SHP77 treated with DMSO at 0.1 percent for 48 hours (cell line): ENCODE data around the gene WASF2.
"Not testable (repeated sequence)": the region's sequence is repeated elsewhere in the genome, so short reads cannot be mapped to it uniquely, and the experiment has no call there.

Experiments used
- DNase-seq: peaks from one replicate; lab custom pipeline; 2025; lab: John Stamatoyannopoulos, UW

Gene WASF2

DNA sequence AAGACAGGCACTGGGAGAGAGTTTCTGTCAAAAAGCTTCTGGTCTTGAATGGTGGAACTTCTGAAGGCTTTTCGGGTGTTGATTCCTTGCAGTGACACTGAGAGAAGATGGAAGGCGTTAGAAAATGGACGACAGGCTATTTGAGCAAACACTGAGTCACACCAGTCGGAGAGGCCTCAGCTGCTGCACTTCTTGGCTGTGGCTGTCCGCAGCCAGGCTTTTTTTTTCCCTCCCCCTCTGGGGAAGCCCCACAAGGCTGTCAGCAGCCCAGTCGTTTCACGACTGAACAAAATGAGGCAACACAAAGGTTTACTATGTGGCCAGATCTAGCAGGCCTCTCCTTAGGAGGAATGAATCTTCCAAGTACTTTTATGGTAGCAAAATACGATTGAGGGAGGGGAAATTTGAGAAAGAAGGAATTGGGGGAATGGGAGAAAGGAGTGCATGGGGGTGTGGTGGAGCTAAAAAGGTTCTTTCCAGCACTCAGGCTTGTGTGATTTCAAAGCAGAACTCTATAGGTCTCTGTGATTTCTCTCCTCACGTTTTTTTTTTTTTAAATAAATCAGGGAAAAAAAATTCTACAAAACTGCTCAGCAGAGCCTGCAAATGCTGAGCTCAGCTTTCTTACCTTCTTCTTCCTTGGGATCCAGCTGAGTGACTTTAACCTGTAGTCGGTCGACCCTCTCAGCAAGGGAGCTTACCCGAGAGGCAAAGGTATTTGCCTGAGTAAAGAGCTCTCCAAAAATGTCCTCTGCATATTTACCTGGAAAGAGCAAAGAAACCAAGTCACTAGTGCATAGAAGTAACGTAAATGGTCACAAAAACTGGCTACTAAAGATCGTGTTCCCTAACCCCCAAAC, 71.4 kb downstream of the WASF2 start:
- DNase-seq: peak; percentile 71

DNA sequence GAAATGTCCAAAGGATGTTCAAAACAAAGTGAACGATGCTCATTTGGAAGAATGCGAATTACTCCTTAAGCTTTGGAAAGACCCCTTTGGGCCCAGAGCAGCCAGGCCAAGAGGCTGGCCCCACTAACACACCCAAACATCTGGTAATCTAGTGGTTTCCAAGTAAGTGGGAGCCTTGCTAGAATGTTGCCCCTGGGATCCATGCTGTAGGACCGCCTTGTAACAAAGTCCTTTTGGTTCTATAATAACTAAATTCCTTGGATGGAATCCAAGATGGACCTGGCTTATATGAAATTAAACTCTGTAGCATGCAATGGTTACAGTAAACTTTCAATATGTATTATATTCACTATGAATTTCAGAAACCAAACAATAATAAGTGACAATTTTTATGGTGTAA, 72.3 kb downstream of the WASF2 start:
- no peak for DNase-seq

DNA sequence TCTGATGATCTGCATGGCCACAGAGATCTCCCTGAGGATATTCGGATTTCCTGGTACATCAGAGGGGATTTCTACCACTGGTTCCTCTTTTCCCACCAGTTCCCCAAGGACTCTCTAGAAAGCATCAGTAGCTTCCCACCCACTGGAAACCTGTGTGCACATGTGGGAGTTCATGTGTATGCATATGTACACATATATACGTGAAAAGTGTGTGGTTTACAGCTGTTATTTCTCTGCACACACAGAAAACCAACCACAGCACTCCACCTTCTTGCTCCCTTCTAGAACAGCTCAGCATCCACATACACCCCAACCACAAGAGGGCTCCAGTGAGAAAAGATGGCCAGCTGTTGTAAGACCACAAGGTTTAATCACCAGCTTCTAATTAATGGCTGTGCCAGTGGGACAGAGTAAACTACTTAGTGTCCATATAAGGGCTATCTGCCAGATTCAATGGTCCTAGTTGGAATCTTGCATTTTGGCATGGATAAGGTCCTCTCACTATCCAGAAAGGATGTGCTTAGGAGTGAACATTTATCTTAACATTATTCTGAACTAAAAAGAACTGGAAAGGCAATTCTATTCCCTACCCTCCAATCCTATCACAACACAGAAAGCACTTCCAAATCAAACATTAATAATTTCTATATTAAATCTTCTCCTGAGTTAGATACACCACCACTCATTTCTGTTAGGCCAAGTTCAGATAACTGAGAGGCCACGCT, 73.4 kb downstream of the WASF2 start:
- DNase-seq: peak; percentile 13

DNA sequence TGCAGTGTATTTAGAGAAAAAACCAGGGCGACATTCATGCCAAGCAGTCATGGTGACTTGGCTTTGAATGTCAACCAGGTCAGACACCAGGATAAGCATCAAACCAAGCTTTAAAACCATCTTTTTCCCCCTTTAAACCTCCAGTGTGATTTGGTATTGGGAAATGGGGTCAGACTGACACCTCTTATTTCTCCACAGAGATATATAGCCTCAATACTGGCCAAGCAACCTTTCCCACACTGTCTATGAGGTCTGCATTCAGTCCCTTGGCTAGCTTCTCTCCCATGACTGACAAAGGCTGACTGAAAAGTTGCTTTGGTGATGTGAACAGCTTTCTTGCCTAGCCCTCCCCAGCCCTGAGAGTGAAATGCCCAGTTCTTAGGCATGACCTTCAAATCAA, 75.9 kb downstream of the WASF2 start:
- DNase-seq: no peak

DNA sequence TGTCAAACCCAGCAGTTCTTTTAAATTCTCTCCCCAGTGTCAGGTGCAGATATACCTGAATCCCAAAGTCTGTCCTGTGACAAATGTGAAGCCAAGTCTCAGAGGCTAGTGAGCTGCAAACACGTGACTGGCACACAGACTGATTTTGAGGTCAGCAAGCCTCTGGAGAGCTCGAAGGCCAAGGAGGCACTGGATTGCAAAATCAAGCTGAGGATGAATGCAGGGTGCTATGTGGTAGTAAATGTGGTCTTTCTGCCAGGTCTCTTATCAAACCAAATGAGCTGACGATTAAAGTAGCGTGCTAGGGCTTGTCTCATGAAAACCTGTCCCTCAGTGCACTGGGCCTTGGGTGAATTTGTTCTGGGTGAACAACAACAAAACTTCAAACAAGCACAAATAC, 77.0 kb downstream of the WASF2 start:
- DNase-seq: no peak

DNA sequence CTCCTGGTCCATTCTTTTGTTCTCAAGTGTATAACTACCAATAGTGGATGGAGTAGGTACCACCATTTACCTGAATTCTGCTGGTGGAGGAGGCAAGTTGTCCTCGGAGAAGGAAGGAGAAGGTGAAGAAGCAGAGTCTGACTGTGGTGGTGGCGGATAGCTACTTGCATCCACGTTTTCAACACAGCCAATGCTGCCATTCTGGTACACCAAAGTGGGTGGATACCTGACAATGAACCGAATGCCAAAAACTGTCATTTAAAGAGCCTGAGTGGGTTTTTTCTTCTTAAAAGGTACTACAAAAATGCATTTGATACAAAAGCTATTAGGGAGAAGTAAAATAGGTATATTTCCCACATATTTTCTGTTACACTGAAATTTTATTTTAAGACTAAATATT, 77.5 kb downstream of the WASF2 start:
- DNase-seq: no peak

DNA sequence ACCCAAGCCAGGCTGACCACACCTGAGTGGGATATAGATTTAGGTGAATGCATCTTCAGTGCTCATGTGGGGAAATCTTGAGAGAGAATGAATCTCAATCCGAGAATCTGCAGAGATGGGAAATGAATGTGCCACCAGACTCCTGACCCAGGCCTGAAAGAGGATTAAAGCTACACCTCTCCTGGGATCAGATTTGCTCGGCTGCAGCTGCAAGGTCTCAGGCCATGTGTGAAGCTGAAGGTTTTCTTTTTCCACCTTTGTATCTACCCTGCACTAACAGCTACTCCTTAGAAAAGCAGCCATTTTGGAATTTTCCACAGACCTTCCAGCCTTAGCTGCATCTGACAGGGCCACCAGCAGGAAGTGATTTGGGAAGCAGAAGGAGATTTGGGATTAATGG, 79.3 kb downstream of the WASF2 start:
- DNase-seq: no peak

DNA sequence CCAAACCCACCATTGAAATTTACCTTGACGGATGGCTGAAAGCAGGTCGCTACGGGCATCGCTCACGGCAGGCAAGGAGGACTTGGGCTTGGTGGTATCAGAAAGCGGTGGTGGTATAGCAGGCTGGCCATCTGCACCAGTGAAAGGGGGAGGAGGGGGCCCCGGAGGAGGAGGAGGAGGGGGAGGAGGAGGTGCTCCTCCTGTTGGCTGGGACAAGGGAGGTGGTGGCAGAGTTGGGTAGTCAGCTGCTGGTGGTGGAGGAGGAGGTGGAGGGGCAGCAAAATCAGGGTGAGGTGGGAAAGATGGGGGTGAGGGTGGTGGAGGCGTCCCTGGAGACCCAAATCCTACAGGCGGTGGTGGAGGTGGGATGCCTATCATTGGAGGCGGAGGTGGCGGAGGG, 80.3 kb downstream of the WASF2 start:
- no peak for DNase-seq

DNA sequence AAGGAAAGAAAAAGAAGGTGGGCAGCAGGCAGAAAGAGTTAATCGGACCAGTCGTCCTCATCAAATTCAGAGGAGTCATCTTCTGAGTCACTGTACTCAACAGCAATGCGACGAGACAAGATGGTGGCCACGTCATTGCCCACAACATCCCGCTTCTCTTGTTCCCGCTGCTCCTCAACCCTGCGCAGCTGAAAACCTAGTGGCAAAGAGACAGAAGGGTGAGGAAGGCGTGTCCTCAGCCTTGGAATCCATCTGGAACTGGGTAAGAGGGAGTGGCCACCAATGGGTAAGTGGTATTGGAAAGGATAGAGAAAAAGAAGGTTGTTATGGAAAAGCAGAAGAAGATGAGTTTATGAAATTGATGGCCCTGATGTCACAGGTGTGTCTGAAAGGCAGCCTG, 81.8 kb downstream of the WASF2 start:
- DNase-seq: no peak

DNA sequence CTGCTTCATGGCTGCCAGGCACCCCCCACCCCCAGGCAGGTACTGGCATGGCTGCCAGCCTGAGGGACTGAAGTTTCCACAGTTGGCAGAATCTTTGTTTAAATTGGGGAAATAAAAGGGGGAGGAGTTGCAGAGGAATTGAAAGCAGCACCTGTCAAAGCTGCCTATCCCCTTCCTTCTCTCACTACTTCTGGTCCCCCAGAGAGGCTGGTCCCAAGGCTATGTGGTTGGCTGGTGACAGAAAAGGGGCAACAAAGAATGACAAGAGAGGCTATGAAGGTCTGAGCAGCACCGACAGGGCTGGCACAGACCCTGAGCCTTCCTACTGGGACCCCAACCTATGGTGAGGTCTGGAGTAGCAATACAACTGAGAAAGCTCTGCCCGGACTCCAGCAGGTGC, 83.2 kb downstream of the WASF2 start:
- not testable (repeated sequence) for DNase-seq

DNA sequence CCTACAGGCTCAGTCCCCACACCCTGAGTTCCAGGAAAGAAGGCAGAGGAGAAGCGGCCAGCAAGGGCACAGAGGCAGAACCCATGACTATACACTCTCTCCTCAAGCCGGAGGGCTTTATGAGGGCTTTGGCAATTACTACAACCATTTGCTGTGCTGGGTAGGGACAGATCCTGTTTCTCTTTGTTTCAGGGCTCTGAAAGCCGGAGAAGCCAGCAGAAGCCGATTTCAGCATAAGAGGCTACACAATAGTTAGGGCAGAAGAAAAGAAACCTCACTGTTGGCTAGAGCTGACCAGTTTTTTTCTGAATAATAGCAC, 83.6 kb downstream of the WASF2 start:
- no peak for DNase-seq

DNA sequence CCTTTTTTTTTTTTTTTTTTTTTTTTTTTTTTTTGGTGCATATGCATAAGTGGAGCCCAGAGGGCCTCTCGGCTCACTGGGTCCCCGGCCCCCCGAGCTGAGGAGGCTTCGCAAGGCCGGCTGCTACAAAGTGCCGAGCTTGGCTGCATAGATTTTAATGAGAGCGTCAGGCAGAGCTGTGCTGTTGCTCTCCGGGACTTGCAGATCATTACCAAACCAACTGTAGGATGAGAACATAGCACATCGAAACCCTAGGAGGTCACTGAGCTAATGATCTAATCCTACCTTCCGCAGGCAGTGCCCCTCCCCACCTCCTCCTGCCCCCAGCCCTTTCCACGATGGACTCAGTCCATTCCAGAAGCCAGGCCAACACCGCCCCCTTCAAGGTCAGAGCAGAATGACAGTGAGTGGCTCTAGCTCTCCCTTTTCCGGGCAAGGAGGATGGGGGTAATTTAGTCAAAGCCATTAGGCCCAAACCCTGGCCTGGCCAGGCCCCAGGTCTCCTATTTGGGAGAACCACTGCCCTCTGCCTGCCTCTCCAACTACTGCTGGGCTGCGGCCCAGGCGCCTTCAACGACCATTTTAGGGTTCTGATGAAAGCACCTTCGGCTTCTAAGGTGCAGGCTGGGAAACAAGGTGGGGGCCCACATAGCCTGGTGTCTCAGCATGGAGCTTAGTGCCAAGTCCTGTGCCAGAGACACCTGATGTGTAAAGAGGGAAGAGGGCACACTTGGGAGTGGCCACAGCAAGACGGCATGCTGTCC, 84.2 kb downstream of the WASF2 start:
- DNase-seq: not testable (repeated sequence)

DNA sequence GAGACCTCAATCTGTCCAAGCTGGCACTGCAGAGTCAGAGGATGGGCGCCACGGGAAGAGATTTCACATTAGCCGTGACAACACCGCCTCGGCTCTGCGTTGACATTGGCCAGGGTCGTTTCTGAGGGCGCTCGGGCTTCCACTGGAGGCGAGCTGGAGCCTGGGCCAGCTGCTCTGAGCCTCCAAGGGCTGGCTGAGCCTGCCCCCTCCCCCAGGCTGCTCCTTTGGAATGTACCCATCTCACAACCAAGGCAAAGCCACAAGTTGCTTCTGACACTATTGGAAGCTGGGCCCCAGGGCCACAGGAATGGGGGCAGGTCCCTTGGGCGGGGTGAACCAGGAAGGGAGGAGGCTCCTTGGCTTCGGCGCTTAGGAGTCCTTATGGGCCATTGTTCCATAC, 84.9 kb downstream of the WASF2 start:
- DNase-seq: no peak

DNA sequence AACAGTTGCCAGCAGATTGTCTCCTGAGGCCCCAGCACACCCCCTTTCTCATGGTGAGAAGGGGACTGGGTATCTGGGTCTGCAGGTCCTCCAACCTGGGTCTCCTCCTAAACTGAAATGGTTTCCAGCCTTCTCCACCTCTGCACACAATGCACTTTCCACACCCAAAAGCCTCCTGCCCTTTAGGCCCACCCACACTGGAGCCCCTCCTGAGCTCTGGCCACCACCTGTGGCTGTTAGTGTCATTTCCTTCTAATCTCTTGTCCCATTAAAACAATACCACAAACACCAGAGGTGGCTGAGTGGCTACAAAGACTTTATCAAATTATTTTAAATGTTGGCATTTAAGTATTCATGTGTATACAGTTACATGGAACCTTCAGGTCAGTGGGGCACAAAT, 86.0 kb downstream of the WASF2 start:
- no peak for DNase-seq

DNA sequence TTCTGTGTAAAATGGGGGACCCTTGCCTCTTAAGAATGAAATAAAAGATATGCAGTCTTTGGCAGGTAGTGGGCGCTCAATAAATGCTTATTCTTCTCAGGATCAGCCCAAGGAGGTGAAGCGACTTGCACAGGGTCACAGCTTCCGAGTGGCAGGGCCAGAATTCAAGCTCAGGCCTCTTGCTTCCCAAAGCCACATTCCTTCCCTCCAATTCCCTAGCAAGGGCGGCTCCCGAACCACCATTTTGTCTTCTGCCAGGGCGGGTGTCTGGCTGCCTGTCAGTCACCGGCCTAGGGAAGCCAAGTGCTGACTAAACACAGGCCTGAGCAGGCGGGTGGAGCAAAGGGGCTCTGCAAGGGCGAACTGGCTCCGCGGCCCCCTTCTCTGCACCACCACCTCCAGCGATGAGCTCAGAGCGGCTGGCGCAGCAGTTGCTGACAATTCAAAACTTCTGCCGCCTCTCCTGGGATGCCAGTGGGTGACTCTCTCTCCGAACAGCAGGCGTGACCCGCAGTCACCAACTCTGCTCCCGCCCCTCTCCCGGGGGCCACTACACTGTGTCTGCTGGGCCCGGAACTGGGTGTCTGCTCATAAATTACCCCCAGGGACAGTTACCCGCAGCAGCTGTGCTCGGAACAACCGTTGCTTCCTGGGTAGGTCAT, 86.8 kb downstream of the WASF2 start:
- DNase-seq: no peak

DNA sequence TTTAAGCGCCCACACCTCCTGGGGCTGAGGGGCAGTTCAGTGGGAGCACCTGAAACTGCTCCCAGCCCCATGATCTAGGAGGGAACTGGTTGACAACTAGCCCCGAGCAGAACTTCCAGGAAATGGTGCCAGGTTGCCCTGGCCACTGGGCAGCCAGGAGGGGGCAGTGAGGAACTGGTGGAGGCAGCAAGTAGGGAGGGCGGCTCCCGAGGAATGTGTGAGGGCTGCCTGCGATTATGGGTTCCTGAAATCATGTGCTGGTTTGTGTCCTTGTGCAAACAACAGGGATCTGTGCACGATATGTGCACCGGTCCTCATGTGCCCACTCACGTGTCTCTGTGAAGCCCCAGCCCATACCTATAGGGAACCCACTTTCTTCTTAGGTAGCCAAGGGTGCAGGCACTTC, 87.6 kb downstream of the WASF2 start:
- no peak for DNase-seq

DNA sequence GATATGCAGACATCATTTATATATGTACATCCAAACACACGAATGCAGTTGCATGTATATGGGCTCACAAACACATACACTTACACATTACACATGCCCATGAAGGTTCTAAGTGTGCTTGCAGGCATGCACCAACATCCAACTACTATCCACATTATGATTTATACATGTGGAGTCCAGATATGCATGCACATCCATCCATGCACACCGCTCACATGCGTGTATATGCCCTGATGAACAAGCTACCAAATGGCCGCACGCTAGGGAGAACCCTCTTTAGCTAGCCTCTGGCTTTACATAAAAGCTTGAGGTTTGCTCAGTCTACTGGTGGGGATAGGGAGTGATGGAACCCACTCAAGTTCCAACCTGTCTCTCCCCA, 89.0 kb downstream of the WASF2 start:
- no peak for DNase-seq

DNA sequence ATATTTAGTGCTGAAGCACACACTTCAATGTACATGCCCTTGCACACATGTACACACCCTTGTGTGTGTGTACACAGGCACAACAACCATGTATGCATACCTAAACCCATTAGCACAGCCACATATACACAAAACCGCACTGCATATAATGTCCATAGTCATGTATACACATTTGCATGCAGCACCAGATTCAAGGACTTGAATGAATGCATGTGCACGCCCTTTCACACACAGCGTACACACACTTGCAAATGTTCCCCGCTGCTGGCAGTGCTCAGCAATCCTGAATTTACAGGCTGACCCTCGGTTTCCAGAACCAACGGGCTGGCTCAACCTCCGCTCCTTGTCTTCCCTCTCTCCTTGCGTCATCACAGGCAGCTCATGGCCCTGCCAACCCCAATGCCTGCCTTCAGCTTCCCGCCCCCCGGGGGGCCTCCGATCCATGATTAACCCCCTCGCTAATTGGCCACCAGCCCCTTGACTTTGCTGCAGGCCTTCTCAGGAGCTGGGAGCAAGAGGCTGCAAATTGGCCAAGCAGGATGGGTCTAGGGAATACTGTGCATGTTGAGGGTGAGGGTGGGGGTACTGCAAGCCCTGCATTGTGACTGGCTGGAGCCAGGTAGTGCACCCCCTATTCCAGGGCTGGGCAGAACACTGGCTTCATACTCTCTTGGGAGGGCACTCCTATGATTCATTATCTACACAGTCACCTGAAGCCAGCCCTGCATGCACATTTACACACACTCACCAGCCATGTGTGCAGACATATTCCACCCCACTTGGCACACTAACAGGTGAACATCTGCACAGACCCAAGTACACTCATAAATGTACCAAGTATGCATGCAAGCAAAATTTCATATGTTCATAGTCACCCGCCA, 89.6 kb downstream of the WASF2 start:
- DNase-seq: no peak

DNA sequence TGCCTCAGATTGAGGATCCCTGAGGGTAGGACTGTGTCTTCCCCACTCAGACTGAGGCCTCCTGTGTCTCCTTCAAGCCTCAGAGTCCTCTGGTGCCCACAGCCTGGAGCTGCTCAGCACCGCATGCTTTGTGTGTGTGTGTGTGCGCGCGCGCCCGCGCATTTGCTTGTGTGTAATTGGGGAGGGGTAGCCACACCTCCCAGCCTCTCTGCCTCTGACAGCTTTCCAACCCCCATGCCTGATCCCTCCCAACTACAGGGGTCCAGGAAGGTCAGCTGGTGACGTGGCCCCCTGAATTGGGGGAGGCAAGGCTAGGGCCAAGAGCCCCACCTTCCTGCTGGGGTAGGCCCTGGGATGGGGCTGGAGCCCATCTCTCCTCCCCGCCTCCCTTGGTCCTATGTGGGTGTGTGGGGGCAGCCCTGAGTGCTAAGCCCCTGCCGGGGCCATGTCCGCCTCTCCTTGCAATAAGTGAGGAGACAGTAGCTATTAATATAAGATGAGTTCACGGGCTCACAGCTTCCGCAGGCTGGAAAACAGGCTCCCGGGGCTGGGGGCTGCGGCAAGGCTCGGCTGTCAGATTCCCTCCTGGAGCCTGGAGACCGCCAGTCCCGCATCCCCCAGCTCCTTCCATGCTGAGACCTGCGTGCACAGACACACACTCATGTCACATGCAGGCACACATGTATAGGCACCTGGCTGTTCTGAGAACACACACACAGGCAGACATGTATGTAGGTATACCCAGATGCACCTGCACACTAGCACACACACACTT, 90.5 kb downstream of the WASF2 start:
- no peak for DNase-seq

DNA sequence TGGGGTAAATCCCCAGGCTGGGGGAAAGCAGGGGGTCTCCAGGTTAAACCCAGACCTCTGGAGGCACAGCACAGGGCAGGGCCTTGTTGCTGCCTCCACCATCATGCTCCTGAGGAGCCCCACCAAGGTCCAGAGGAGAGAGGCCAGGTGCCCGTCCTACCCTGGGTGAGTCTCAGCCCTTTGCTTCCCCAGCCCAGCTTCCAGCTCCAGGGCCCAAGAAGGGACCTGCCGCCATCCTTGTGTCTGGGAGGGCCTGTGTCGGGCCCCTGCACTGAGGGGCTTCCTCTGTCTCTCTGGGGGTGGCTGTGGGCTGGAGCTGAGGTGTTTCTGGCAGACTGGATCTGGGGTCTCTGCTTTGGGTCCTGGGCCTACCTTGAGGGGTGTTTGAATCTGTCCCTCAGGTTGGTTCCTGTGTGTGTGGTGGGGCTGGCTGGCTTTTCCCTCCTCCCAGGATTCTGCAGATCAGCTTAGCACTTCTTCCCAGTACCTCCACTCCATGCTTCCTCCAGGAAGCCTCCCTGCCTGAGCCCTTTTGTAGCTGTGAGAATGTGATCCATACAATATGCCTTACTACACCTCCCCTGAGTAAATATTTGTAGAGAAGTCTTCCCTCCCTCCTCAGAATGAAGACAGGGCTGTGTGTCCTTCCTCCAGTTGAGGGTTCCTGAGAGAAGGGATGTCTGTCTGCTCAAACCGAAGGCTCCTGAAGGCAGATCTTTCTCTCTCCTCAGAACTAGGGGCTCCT, 91.4 kb downstream of the WASF2 start:
- DNase-seq: no peak
